CD4-positive, CD25-positive, alpha-beta regulatory T cell (primary cell): ENCODE results near the gene CAMTA1. TPM values are rescaled to one million over a fixed set of nuclear protein-coding genes. Genes with fewer than 3 reads are reported as not detected.

Experiments used
- ATAC-seq, 2 donors: fragments of 150-1000 bp; cut with Tn5 transposase; one replicate each; pipeline ENCODE4 v1.10.0; 2021; ENCODE audit warnings: low read depth in 2 of 2, moderate number of reproducible peaks in 2 of 2, moderate library complexity in 1 of 2
- DNase-seq, 3 donors: peaks; one replicate each; pipeline versions ENCODE4 v3.0.0 to v3.0.0-alpha.2; 2012 to 2022; ENCODE audit warnings: mixed read lengths in 1 of 3
- H3K27ac ChIP-seq: one replicate; pipeline ENCODE4 v1.7.0; 2013; ENCODE audit warnings: mild to moderate bottlenecking, low read length; ENCODE audit not compliant: insufficient read depth, poor library complexity, severe bottlenecking
- H3K27me3 ChIP-seq: one replicate; pipeline ENCODE4 v1.7.0; 2013; ENCODE audit warnings: low read length; ENCODE audit not compliant: control insufficient read depth, insufficient read depth
- H3K36me3 ChIP-seq: one replicate; pipeline ENCODE4 v1.7.0; 2013; ENCODE audit warnings: mild to moderate bottlenecking, low read length, moderate library complexity; ENCODE audit not compliant: control insufficient read depth, insufficient read depth
- H3K4me1 ChIP-seq: 2 replicates; pipeline ENCODE4 v1.7.0; 2013; ENCODE audit warnings: mild to moderate bottlenecking, low read length; ENCODE audit not compliant: insufficient read depth, control insufficient read depth, poor library complexity, severe bottlenecking
- H3K4me3 ChIP-seq: one replicate; pipeline ENCODE4 v1.7.0; 2013; ENCODE audit warnings: low read depth, mild to moderate bottlenecking, low read length, moderate library complexity
- H3K9me3 ChIP-seq, 2 experiments: 1 replicate in 1 of 2; 2 replicates in 1 of 2; pipeline ENCODE4 v1.7.0; 2013; ENCODE audit warnings: low read length in 2 of 2, mild to moderate bottlenecking in 1 of 2, moderate library complexity in 1 of 2; ENCODE audit not compliant: control insufficient read depth in 2 of 2
- H3K27ac Mint-ChIP-seq, 3 donors: one replicate each; pipeline ENCODE4 v1.8.0; 2020 to 2022; ENCODE audit warnings: mild to moderate bottlenecking in 3 of 3, mixed read lengths in 3 of 3, moderate library complexity in 2 of 3
- H3K27me3 Mint-ChIP-seq: one replicate; pipeline ENCODE4 v1.8.0; 2022; ENCODE audit warnings: mild to moderate bottlenecking, mixed read lengths
- H3K36me3 Mint-ChIP-seq: one replicate; pipeline ENCODE4 v1.8.0; 2020; ENCODE audit warnings: mixed read lengths
- H3K4me1 Mint-ChIP-seq, 4 donors: one replicate each; pipeline ENCODE4 v1.8.0; 2020 to 2022; ENCODE audit warnings: mixed read lengths in 4 of 4, mild to moderate bottlenecking in 1 of 4
- H3K4me3 Mint-ChIP-seq, 4 donors: one replicate each; pipeline ENCODE4 v1.8.0; 2020 to 2022; ENCODE audit warnings: mild to moderate bottlenecking in 4 of 4, mixed read lengths in 4 of 4, moderate library complexity in 3 of 4
- H3K9me3 Mint-ChIP-seq, 7 donors: one replicate each; pipeline ENCODE4 v1.8.0; 2020 to 2022; ENCODE audit warnings: mixed read lengths in 7 of 7, mild to moderate bottlenecking in 3 of 7, moderate library complexity in 2 of 7
- polyA plus RNA-seq, 4 donors: library from polyadenylated mRNA; unstranded; fragments of 300-500 nt; fragmentation: Illumina TruSeq; gene quantifications; one replicate each; pipeline ENCODE4 v1.2.3, GENCODE V29; 2021
- total RNA-seq: library from RNA; stranded (reverse); gene quantifications from one replicate; pipeline ENCODE4 v1.2.3, GENCODE V29; 2022

Gene CAMTA1
- total and polyA plus RNA-seq, 5 donors from 2014 or later: 48.8 to 112 (median 80.0) TPM

DNA sequence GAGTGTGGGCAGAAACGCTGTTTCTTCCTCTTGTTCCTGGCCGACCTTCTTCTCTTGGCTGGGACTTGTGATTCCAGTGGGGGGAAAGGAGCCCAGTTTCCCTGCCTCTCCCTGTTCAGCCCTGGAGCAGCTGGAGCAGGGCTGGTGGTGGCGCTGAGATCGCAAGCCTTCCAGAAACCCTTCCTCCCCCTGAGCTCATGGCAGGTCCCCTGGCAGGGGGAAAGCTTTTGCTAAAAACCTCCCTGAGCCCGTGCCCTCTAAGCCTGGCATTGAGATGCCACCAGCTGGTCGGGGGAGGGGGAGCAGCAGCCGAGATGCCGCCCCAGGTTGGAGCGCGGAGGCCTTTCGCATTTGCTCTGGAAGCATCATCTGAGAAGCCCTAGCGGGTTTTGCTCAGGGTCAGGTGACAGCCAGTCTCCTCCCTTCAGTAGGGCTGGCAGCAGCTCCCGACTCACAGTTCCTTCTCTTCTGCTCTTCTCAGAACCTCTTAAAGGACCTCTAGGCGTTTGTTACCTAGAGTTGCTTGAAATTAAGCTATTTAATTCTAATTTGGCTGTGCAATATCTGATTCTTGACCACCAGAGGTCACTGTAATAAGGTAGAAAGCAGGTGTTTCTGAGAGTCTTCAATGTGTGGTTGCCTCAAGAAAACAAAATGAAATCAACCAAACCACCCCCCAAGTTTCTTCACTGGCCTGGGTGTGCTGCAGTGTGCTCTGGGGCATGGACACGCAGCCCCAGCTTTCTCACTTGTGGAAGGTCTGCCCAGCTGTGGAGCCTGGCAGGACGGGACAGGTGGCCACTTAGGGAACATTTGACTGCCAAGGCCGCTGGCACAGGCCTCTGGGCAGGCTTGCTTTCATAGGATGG lies 257.3 kb downstream of the CAMTA1 start:
- Histone ChIP-seq H3K4me3 (no peak overlapping the region), H3K27ac (no peak overlapping the region), H3K36me3 (no peaks in the 10 kb centered on the region), H3K4me1 (no peaks in the 10 kb centered on the region), H3K9me3 (no peaks in the 10 kb centered on the region), H3K27me3 (peaks cover 2% of the 10 kb centered on the region)
- no peak for ATAC-seq
- Mint-ChIP-seq H3K27ac (no peak overlapping the region), H3K27me3 (peaks cover 16% of the 10 kb centered on the region), H3K36me3 (no peaks in the 10 kb centered on the region), H3K9me3 (peaks cover 0 to 2% (median 0%) of the 10 kb centered on the region in 7 donors), H3K4me3 (no peak overlapping the region), H3K4me1 (no peaks in the 10 kb centered on the region)
- peak in 2 of 3 donors; percentile 3 to 39 for DNase-seq

DNA sequence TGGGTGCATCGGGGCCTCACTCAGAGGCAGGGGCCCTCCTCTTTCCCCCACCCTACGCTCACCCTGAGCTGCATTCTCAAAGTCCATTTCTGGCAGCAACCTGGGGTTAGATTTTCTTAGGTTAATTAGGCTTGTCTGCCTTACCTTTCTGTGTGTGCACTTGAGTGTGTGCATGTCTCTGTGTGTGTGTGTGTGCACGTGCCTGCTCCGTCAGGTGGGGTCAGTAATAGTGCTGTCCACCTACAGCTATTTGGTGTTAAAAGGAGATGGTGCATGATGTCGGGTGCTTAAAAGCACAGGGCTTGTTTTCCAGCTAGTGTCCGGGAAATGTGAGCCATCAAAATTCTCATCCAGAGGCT lies 257.9 kb downstream of the CAMTA1 start:
- H3K27me3 Mint-ChIP-seq: peaks cover 18% of the 10 kb centered on the region
- H3K4me3 Mint-ChIP-seq: no peak overlapping the region
- no peak for DNase-seq
- no peak overlapping the region for H3K4me3 ChIP-seq
- no peaks in the 10 kb centered on the region for H3K9me3 ChIP-seq
- no peak overlapping the region for H3K27ac Mint-ChIP-seq
- ATAC-seq: no peak
- H3K27ac ChIP-seq: no peak overlapping the region
- no peaks in the 10 kb centered on the region for H3K36me3 ChIP-seq
- H3K27me3 ChIP-seq: peaks cover 2% of the 10 kb centered on the region
- no peaks in the 10 kb centered on the region for H3K4me1 ChIP-seq
- H3K4me1 Mint-ChIP-seq: no peaks in the 10 kb centered on the region
- no peaks in the 10 kb centered on the region for H3K36me3 Mint-ChIP-seq
- H3K9me3 Mint-ChIP-seq: peaks cover 0 to 2% (median 0%) of the 10 kb centered on the region in 7 donors

DNA sequence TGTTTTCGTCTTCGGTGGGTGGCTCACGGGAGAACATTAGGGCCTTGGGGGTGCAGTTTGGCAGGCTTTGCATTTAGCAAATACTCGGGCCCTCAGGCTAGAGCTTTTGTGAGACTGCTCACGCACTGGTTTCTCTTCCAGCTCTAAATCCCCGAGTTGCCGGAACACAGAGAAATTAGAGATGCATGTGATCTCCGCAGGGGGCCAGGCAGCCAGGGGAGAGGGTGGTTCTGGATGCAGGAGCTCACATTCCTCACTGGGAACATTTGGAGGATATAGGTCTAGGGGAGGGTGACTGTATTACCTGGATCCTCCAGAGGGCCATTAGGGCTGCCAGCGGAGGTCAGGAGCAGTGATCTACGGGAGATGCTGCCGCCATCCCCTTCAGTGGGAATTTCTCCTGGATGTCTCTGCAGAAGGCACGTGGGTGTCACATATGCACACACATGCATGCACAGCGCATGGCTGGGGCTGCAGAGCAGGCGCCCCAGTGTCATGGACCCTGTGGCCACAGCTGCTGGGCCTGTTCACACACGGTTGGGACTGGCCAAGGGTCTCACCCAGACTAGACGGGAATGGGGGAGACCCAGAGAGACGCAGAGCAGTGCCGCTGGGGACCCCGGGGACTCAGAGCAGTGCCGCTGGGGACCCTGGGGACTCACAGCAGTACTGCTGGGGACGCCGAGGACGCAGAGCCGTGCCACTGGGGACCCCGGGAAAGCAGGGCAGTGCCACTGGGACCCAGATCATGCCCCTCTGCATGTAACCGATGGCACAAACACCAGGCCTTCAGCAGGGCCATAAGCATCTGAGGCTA lies 258.7 kb downstream of the CAMTA1 start:
- Mint-ChIP-seq H3K27ac (no peak overlapping the region), H3K36me3 (no peaks in the 10 kb centered on the region), H3K27me3 (peaks cover 18% of the 10 kb centered on the region), H3K4me1 (no peaks in the 10 kb centered on the region), H3K9me3 (peaks cover 0 to 2% (median 0%) of the 10 kb centered on the region in 7 donors), H3K4me3 (no peak overlapping the region)
- Histone ChIP-seq H3K36me3 (no peaks in the 10 kb centered on the region), H3K27me3 (peaks cover 2% of the 10 kb centered on the region), H3K4me1 (no peaks in the 10 kb centered on the region), H3K27ac (no peak overlapping the region), H3K4me3 (no peak overlapping the region), H3K9me3 (no peaks in the 10 kb centered on the region)
- DNase-seq: no peak
- no peak for ATAC-seq

DNA sequence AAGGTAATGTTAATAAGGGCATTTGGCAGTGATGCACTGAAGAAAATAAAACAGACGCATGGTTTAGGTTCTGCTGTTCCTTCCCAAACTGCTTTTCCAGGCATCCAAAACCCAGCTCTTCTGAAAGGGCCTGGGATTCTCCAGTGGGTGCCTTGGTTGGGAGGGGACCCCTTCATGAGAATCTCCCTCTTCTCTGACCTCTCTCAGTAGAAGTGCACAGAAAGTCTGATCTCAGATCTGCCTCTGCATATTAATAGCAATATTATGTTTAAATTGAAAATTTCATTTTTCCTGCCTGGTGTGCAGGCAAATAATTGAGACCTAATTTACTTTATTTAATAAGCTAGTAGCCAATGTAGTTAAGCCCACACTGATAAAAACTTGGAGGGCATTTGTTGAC lies 260.6 kb downstream of the CAMTA1 start:
- no peaks in the 10 kb centered on the region for H3K9me3 ChIP-seq
- DNase-seq (no peak), ATAC-seq (no peak)
- H3K36me3 ChIP-seq: no peaks in the 10 kb centered on the region
- Mint-ChIP-seq H3K4me3 (no peak overlapping the region), H3K36me3 (no peaks in the 10 kb centered on the region), H3K4me1 (no peaks in the 10 kb centered on the region), H3K9me3 (peaks cover 0 to 2% (median 0%) of the 10 kb centered on the region in 7 donors), H3K27me3 (peaks cover 13% of the 10 kb centered on the region), H3K27ac (no peak overlapping the region)
- H3K4me1 ChIP-seq: no peaks in the 10 kb centered on the region
- no peak overlapping the region for H3K27ac ChIP-seq
- H3K4me3 ChIP-seq: no peak overlapping the region
- no peaks in the 10 kb centered on the region for H3K27me3 ChIP-seq

DNA sequence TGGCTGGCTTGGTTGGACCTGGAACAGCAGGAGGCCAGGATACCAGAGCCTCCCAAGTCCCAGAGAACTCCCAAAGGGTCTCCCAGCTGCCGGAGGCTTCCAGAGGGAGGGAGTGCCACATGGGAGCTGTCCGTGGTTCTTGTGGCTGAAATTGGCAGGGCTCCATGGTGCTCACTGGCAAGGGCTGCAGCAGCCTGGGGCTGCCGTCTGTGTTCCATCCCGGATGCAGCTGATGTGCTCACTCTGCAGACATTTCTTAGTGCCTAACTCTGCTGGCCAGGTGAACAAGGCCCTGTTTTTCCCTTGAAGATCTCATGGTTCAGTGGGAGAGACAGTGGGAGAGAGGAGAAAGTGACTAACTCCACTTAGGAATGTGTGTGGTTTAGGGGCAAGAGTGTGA lies 261.1 kb downstream of the CAMTA1 start:
- no peak for DNase-seq
- H3K36me3 Mint-ChIP-seq: no peaks in the 10 kb centered on the region
- ATAC-seq: no peak

DNA sequence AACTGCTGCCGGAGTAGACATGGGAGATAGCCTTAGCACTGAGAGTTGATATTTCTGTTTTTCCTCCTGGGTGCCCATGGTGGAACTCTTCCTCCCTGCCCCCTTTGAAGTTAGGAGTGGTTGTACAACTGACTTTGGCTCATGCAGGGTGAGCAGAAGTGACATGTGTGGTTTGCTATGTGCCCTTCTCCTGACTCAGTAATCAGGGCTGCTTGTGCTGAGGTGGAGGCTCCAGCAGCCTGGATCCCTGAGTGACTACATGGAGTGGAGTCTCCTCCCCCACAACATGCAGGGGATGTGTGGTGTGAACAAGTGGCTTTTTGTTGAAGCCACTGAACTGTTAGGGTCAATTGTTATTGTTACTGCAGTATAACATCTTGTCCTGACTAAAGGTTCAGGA lies 261.6 kb downstream of the CAMTA1 start:
- Mint-ChIP-seq H3K27ac (no peak overlapping the region), H3K4me3 (no peak overlapping the region), H3K9me3 (peaks cover 0 to 2% (median 0%) of the 10 kb centered on the region in 7 donors), H3K27me3 (peaks cover 13% of the 10 kb centered on the region), H3K4me1 (no peaks in the 10 kb centered on the region), H3K36me3 (no peaks in the 10 kb centered on the region)
- Histone ChIP-seq H3K27me3 (no peaks in the 10 kb centered on the region), H3K9me3 (no peaks in the 10 kb centered on the region), H3K36me3 (no peaks in the 10 kb centered on the region), H3K4me1 (no peaks in the 10 kb centered on the region), H3K4me3 (no peak overlapping the region), H3K27ac (no peak overlapping the region)
- DNase-seq (no peak), ATAC-seq (no peak)

More for the DNA sequence above, 261.1 kb downstream of the CAMTA1 start:
- Mint-ChIP-seq H3K27me3 (peaks cover 13% of the 10 kb centered on the region), H3K4me3 (no peak overlapping the region), H3K27ac (no peak overlapping the region), H3K9me3 (peaks cover 0 to 2% (median 0%) of the 10 kb centered on the region in 7 donors), H3K4me1 (no peaks in the 10 kb centered on the region)
- Histone ChIP-seq H3K4me3 (no peak overlapping the region), H3K9me3 (no peaks in the 10 kb centered on the region), H3K27me3 (no peaks in the 10 kb centered on the region), H3K4me1 (no peaks in the 10 kb centered on the region), H3K36me3 (no peaks in the 10 kb centered on the region), H3K27ac (no peak overlapping the region)

DNA sequence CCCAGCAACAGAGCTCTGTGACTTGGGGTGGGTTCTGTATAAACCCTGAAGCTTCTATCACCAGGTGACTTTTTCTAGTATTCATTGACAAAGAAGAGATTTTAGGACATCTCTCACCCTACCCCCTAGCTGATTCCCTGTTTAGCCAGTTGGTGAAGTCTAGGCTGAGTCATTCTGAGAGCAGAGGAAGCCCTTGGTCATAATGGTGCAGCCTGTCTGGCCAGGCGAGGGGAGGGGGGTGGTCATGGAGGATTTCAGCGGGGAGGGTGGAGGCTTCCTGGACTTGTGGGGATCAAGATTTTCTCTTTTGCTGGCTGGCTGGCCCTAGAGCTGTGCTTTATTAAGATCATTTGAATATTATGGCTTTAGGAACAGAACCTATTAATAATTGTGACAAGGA lies 262.6 kb downstream of the CAMTA1 start:
- DNase-seq (no peak), ATAC-seq (no peak)
- no peaks in the 10 kb centered on the region for H3K27me3 ChIP-seq
- H3K36me3 Mint-ChIP-seq: no peaks in the 10 kb centered on the region
- no peak overlapping the region for H3K27ac Mint-ChIP-seq
- no peaks in the 10 kb centered on the region for H3K4me1 Mint-ChIP-seq
- peaks cover 13% of the 10 kb centered on the region for H3K27me3 Mint-ChIP-seq
- no peak overlapping the region for H3K27ac ChIP-seq
- H3K4me3 ChIP-seq: no peak overlapping the region
- no peak overlapping the region for H3K4me3 Mint-ChIP-seq
- H3K4me1 ChIP-seq: no peaks in the 10 kb centered on the region
- H3K9me3 ChIP-seq: no peaks in the 10 kb centered on the region
- H3K9me3 Mint-ChIP-seq: peaks cover 0 to 2% (median 0%) of the 10 kb centered on the region in 7 donors
- H3K36me3 ChIP-seq: no peaks in the 10 kb centered on the region
